CD4-positive, alpha-beta T cell treated with Interleukin-2 at 100 ng/mL for 4 hours (primary cell): Measurements from ENCODE around the gene POLE4.

ENCODE experiments used
- DNase-seq: peaks from one replicate; pipeline ENCODE4 v3.0.0-alpha.2; 2020; ENCODE audit warnings: low spot score

POLE4 gene

GRCh38 chr2:74941284-74941683 is 17.2 kb upstream of the POLE4 start:
- no peak for DNase-seq

GRCh38 chr2:74942263-74942662 is 16.2 kb upstream of the POLE4 start:
- DNase-seq: no peak

- no peak for DNase-seq
These were observed 13.3 kb upstream of the POLE4 start for GRCh38 chr2:74944987-74945787.

DNA sequence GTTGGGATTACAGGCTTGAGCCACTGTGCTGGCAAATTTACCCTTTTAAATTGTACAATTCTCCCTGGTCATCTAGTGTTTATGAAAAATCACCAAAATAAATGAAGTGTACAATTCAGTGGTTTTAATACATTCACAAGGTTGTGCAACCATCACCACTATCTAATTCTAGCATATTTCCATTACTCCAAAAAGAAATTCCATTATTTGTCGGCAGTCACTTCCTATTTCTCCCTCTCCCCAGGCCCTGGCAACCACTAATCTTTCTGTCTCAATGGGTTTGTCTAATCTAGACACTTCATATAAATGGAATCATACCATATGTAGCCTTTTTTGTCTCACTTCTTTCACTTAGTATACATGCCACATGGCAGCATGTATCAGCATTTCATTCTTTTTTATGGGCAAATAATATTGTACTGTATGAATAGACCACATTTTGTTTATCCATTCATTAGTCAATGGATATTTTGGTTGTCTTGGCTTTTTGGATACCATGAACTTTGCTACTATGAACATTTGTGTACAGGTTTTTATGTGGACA is 12.6 kb upstream of the POLE4 start:
- no peak for DNase-seq

DNA sequence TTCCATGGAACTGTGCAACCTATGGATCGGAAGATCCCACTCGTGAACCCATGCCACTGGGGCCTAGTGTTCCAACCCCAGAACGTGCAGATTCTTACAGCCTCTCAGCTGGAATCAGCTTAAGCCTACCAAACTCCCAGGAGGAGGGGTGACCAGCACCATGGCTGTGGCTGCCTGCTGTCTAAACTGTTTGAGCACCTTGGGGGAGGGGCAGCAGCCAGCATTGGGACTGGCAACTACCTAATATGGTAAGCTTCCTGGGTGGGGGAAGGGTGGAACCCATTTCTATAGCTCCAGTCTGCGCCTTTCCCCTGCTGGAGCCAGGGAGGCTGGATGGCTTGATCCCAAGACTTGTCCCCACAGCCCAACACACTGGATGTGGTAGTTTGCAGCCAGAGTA is 10.7 kb upstream of the POLE4 start:
- DNase-seq: no peak

DNA sequence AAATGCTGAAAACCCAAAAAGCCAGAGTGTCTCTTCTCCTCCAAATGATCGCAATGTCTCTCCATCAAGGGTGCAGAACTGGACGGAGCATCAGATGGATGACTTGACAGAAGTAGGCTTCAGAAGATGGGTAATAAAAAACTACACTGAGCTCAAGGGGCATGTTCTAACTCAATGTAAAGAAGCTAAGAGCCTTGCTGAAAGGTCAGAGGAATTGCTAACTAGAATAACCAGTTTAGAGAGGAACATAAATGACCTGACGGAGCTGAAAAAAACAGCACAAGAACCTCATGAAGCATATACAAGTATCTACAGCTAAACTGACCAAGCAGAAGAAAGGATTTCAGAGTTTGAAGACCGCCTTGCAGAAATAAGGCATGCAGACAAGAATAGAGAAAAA is 9.7 kb upstream of the POLE4 start:
- DNase-seq: no peak

- no peak for DNase-seq
These were observed 7.2 kb upstream of the POLE4 start for GRCh38 chr2:74951211-74951754.

DNA sequence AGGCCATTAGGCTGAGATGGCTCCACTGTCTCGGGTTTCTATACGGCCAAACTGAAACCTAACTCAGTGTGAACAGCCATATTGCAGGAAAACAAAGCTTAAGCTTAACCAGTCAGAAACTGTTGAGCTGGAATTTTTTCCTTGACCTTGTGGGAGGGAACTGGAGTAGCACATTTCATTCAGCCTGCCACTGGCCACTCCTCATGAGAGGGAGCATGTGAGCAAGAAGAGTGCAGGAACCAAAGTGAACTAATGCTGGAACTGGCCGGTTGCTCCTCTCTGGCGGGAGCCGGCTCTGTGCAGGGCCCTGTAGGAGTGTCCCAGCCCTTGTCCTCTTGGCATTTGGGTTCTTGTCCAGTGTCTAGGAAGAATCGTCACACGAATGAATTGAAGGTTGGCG is 5.9 kb upstream of the POLE4 start:
- DNase-seq: no peak

- no peak for DNase-seq
These were observed 4.5 kb upstream of the POLE4 start for GRCh38 chr2:74953796-74954499.

GRCh38 chr2:74954500-74954874 is 4.0 kb upstream of the POLE4 start:
- DNase-seq: no peak

DNA sequence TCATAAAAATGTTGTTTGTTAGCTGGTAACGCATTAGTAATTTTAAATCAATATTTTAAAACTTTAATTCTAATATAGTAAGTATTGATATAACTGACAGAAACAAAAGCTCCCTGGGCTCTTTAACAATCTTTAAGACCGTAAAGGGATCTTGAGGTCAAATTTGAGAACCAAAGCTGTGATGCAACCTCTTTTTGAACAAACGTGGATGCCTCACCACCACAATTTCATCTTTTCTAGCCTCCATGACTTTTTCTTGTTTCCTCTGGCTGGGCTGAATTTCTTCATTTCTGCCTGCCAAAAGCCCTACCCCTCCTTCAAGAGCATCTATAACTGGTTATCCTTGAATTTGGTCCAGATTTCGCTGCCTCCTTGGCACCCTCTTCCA is 563 bp upstream of the POLE4 start:
- no peak for DNase-seq

- no peak for DNase-seq
These were observed 786 bp downstream of the POLE4 start for GRCh38 chr2:74959106-74959751.

DNA sequence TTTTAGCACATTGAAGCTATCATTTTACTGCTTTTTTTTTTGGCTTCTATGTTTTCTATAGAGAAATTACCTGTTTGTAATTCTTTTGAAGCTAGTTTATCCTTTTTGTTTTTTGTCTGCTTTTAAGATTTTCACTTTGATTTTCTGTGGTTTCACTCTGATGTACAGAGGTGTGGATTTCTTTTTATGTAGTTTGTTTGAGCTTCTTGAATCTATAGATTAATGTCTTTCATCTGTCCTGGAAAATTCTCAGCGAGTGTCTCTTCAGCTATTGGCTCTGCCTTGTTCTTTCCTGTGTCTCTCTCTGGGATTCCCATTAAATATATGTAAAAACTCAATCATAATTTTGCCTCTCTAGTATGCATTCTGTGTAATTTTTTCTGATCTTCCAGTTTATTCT is 8.4 kb downstream of the POLE4 start:
- no peak for DNase-seq

- no peak for DNase-seq
These were observed 16.6 kb downstream of the POLE4 start for GRCh38 chr2:74975016-74975415.

DNA sequence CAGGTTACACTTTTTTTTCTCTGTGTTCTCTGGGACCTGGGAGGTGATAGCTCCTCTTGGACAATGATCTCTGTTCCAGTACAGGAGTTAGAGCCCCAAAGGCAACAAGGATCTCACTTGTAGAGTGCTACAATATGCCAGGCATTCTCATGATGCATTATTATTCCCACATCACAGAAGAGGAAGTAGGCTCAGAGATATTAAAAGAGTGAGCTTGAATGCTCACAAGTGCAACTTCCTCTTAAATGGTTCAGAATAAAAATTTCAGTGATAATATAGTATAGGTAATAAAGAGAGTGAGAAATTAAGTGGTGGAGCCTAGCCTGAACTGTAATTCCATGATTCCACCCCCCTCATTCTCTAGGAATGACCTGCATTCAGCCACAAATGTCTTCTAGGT is 21.4 kb downstream of the POLE4 start:
- DNase-seq: no peak

DNA sequence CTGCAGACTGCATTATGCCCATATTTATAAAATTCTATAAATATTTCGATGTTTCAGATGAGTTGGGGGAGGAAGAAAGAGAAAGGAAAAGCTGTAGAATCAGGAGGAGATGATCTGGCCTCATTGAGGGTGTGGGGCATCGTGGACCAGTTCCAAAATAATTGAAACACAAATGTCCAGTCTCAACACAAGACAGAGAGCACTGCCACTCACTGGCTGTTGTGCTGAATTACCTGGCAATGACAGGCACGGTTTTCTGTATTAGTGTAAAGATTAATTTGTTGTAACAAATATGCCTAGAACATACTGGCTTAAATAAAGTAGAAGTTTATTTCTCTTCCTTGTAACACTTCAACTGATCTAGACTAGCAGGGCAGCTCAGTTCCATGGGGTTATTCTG is 24.1 kb downstream of the POLE4 start:
- DNase-seq: no peak

GRCh38 chr2:74983631-74984392 is 25.4 kb downstream of the POLE4 start:
- DNase-seq: no peak

DNA sequence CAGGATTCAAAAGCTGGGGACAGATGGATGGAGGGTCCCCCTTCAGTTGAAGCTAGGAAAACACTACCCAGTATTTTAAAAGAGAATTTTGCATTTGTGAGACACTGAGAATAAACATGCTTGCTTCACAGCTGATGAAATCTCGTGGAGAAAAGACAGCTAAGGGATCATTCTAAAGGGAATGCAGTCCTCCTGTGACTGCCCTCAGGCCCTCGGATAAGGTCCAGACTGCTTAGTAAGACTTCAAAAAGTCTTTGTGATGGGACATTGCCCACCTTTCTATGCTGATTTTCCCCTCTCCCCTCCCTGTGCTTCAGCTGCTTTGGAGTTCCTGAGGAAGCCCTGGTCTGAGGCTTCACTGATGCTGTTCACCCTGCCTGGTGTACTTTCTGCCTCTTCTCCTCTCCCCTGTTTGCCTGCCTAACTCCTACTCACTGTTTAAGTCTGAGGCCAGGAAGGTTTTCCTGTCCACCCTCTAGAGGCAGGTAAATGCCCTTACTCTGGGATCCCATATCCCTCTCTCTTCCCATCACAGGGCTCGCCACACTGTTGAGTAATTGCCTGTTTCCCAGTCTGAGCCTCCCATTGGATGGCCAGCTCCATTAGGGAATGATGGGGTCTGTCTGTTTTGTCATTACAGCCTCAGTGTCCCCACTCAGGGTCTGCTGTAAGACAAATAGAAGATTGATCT is 26.6 kb downstream of the POLE4 start:
- no peak for DNase-seq

GRCh38 chr2:74985978-74986609 is 27.7 kb downstream of the POLE4 start:
- no peak for DNase-seq

DNA sequence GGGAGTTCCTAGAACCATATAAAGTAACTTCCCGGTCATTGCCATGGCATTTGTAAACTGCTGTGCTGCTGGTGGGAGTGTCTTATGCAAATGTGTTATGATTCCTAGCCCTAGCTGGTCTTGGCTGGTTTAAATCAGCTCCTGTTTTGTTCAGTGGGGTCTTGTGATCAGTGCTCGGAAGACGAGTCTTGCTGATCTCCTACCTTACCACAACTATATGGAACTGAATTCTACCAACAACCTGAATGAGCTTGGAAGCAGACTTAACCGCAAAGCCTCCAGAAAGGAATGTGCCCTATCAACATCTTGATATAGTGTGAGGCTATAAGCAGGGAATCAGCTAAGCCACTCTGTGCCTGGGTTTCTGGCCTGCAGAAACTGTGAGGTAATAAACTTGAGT is 33.5 kb downstream of the POLE4 start:
- DNase-seq: no peak

DNA sequence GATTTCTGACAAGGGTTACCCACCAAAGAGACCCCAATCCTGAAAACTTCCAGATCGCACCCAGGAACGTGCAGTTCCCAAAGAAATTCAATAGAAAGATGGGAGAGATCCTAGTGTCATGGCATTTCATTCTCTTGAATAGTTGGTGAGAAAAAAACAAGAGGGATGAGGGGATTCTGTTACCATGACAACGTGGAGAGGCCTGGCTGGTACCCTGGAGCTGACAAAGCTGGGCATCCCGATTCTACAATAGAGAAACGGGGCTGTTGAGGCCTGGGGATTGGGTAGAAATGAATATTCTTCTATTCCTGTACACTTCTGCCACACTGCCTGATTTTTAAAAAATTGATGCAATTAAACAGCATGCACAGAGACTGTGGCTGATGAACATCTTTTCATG is 41.0 kb downstream of the POLE4 start:
- no peak for DNase-seq
